ENCODE data around the gene YOD1. TPM values are rescaled to one million over a fixed set of nuclear protein-coding genes. Genes with fewer than 3 reads are reported as not detected.
A peak's percentile ranks its signal among the peaks of the same experiment; 100 is the strongest.

Gene YOD1
- total RNA-seq, 1 donor from 2014 or later: 15.3 TPM

DNA sequence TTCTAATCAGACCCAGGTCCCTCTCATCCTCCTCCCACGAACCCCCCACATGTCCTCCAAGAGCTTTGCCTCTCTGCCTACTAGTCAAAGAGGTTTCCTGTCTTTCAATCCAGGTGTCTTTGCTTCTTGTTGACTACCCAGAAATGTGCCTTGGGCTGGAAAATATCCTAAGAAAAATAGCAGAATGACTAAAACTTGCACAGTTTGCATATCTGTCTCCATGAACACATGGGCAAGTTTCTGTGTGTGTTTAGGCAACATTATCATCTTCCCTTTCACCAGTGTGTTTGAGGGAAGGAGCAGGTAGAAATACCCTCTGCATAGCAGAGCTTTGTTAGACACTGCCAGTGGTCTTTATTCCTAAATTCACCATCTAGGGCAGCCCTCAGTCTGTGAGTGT is 20.0 kb downstream of the YOD1 start:
- DNase-seq (ENCODE audit: low read depth): peak; percentile 31
- Histone ChIP-seq H3K4me3 (ENCODE audit: low read depth, low read length) (peak overlapping the region; percentile 74), H3K36me3 (ENCODE audit: control insufficient read depth, insufficient read depth, low read length) (peaks cover 1% of the 10 kb centered on the region), H3K27me3 (ENCODE audit: control insufficient read depth, insufficient read depth, low read length) (no peaks in the 10 kb centered on the region)
- TF ChIP-seq, protein P1, sequence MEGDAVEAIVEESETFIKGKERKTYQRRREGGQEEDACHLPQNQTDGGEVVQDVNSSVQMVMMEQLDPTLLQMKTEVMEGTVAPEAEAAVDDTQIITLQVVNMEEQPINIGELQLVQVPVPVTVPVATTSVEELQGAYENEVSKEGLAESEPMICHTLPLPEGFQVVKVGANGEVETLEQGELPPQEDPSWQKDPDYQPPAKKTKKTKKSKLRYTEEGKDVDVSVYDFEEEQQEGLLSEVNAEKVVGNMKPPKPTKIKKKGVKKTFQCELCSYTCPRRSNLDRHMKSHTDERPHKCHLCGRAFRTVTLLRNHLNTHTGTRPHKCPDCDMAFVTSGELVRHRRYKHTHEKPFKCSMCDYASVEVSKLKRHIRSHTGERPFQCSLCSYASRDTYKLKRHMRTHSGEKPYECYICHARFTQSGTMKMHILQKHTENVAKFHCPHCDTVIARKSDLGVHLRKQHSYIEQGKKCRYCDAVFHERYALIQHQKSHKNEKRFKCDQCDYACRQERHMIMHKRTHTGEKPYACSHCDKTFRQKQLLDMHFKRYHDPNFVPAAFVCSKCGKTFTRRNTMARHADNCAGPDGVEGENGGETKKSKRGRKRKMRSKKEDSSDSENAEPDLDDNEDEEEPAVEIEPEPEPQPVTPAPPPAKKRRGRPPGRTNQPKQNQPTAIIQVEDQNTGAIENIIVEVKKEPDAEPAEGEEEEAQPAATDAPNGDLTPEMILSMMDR (IDR thresholded peaks at IDR 0.05; ENCODE audit: insufficient read depth, low read length, severe bottlenecking): no peak
- no peak for FAIRE-seq

DNA sequence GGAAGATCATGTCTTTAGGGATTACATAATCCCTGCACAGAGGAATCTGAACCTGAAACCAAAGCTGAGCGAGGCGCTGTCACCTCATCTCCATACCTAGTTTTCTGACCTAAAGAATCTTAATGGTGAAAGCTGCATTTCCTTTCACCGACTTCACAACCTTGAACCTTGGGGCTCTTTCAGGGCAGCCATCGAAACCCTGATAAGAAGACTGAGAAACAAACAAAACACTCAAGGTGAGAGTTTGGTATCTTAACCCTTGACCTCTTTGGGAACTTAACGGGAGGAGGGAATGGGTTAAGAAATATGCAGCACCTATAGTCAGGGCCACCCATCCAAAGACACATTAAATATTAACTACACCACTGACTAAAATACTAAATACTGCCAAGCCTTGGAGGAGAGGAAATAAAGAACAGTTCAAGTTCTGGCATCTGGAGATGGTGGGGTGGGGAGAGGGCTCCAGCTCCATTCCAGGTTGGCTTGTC is 20.4 kb downstream of the YOD1 start:
- FAIRE-seq (no peak), DNase-seq (ENCODE audit: low read depth) (peak; percentile 58)
- peak overlapping the region; percentile 74 for H3K4me3 ChIP-seq (ENCODE audit: low read depth, low read length)
- H3K36me3 ChIP-seq (ENCODE audit: control insufficient read depth, insufficient read depth, low read length): peaks cover 1% of the 10 kb centered on the region
- TF ChIP-seq, protein P1 (IDR thresholded peaks at IDR 0.05; ENCODE audit: insufficient read depth, low read length, severe bottlenecking): no peak
- H3K27me3 ChIP-seq (ENCODE audit: control insufficient read depth, insufficient read depth, low read length): no peaks in the 10 kb centered on the region

DNA sequence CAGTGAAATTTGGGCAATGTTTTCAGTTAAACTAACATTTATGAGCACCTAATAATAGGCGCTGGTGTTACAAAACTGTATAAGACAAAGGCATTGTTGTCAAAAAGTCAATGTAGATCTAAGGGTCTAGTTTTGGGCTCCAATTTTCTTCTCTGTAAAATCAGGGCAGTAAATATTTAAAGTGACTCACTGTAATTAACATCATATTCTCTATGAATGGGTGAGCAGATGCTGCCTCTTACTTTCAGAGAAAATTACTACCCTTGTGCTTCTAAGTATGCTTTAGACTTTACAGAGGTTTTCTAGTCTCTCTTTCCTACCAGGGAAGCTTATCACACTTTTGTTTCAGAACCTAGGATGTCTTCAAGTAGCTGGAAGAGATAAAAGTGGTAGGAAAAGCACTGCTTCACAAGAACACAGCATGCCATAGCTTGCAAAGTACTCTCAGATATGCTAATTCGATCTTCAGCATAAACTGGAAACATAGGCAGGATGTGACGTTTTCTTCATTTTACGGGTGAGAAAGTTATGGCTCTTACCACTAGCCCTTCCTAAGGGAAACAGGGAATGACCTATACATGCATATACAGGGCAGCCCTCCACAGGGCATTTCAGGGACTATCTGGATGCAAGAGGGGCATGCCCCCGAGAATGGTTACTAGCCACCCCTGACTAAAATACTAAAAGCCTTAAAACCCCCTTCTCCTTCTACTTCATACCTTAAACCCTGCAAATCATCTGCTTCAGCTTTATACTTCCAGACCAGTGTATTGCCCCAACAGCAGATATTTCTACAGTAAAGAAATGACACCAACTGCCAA is 21.1 kb downstream of the YOD1 start:
- Histone ChIP-seq H3K4me3 (ENCODE audit: low read depth, low read length) (peak overlapping the region; percentile 74), H3K36me3 (ENCODE audit: control insufficient read depth, insufficient read depth, low read length) (peaks cover 3% of the 10 kb centered on the region), H3K27me3 (ENCODE audit: control insufficient read depth, insufficient read depth, low read length) (no peaks in the 10 kb centered on the region)
- FAIRE-seq (no peak), DNase-seq (ENCODE audit: low read depth) (peak; percentile 88)
- TF ChIP-seq, protein P1 (IDR thresholded peaks at IDR 0.05; ENCODE audit: insufficient read depth, low read length, severe bottlenecking): no peak

GRCh38 chr1:207028884-207029650 is 21.9 kb downstream of the YOD1 start:
- DNase-seq (ENCODE audit: low read depth): peak; percentile 79

DNA sequence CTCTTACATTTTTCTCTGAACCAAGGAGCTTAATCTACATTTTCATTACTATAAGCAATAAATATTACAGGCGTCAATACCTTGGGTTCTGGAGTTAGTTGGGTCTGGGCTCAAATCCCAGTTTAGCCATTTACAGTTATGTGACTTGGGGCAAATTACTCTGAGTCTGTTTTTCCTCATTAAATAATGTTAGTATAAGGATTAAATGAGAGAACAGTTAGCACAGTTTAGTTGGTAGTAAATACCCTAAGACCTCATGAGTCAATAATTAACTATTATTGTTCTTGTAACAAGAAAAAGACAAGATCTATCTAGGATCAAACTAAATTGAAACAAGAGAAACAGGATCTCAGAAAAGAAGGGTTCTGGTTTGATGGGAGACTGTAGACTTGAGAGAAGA is 23.1 kb downstream of the YOD1 start:
- peak; percentile 29 for DNase-seq (ENCODE audit: low read depth)

More at GRCh38 chr1:207028884-207029650, 21.9 kb downstream of the YOD1 start:
- TF ChIP-seq, protein P1 (IDR thresholded peaks at IDR 0.05; ENCODE audit: insufficient read depth, low read length, severe bottlenecking): no peak
- peaks cover 8% of the 10 kb centered on the region for H3K36me3 ChIP-seq (ENCODE audit: control insufficient read depth, insufficient read depth, low read length)
- H3K4me3 ChIP-seq (ENCODE audit: low read depth, low read length): no peak overlapping the region
- H3K27me3 ChIP-seq (ENCODE audit: control insufficient read depth, insufficient read depth, low read length): no peaks in the 10 kb centered on the region
- no peak for FAIRE-seq

More for the DNA sequence above, 23.1 kb downstream of the YOD1 start:
- TF ChIP-seq, protein P1 (IDR thresholded peaks at IDR 0.05; ENCODE audit: insufficient read depth, low read length, severe bottlenecking): no peak
- Histone ChIP-seq H3K27me3 (ENCODE audit: control insufficient read depth, insufficient read depth, low read length) (no peaks in the 10 kb centered on the region), H3K36me3 (ENCODE audit: control insufficient read depth, insufficient read depth, low read length) (peaks cover 14% of the 10 kb centered on the region), H3K4me3 (ENCODE audit: low read depth, low read length) (peak overlapping the region; percentile 18)
- no peak for FAIRE-seq
